HepG2 (cell line): ENCODE data around the gene RASSF7.

Source experiments
- BRCA1 ChIP-seq: sonication (generic); formaldehyde crosslinking; IDR thresholded peaks from 2 replicates; pipeline ENCODE4 v1.4.0; 2020; ENCODE audit warnings: missing genetic modification reagents
- ISL2 ChIP-seq: sonication (generic); formaldehyde crosslinking; IDR thresholded peaks from 2 replicates; pipeline ENCODE4 v1.5.0; 2020; ENCODE audit warnings: missing genetic modification reagents
- JUN ChIP-seq: sonication (generic); formaldehyde crosslinking; IDR thresholded peaks from 2 replicates; pipeline ENCODE4 v1.4.0; 2020; ENCODE audit warnings: mild to moderate bottlenecking, missing genetic modification reagents
- KLF9 ChIP-seq: IDR thresholded peaks from 2 replicates; pipeline ENCODE4 v1.6.1; 2016; ENCODE audit warnings: low read depth
- MLX ChIP-seq: IDR thresholded peaks from 2 replicates; pipeline ENCODE4 v1.6.1; 2016
- ZNF3 ChIP-seq: IDR thresholded peaks from 2 replicates; pipeline ENCODE4 v1.7.0; 2017; ENCODE audit warnings: inconsistent platforms
- TF ChIP-seq, protein P1 (sequence below): sonication (generic); formaldehyde crosslinking; IDR thresholded peaks from 2 replicates; pipeline ENCODE4 v1.5.1; 2020; ENCODE audit warnings: missing genetic modification reagents, mild to moderate bottlenecking, borderline replicate concordance

DNA sequence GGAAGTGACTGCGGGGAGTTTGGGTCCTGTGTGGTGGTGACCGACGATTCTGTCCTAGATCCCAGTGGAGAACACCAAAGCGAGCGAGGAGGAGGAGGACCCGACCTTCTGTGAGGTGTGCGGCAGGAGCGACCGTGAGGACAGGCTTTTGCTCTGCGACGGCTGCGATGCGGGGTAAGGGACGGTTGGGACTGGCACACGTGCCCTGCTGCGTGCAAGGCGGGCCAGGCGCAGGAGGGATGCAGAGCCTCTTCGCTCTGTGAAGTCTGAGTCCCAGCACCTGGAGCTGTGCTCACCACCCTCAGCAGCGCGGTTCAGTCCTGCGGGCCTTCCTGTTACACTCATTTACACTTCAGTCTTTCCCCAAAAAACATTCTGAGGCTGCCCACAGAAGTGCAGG lies 31.7 kb downstream of the RASSF7 start:
- no peak for TF ChIP-seq BRCA1 (CRISPR knock-in tag)
- TF ChIP-seq ZNF3 (CRISPR knock-in tag): no peak
- TF ChIP-seq KLF9: no peak
- TF ChIP-seq MLX (CRISPR knock-in tag): no peak
- no peak for TF ChIP-seq JUN
- TF ChIP-seq, protein P1, sequence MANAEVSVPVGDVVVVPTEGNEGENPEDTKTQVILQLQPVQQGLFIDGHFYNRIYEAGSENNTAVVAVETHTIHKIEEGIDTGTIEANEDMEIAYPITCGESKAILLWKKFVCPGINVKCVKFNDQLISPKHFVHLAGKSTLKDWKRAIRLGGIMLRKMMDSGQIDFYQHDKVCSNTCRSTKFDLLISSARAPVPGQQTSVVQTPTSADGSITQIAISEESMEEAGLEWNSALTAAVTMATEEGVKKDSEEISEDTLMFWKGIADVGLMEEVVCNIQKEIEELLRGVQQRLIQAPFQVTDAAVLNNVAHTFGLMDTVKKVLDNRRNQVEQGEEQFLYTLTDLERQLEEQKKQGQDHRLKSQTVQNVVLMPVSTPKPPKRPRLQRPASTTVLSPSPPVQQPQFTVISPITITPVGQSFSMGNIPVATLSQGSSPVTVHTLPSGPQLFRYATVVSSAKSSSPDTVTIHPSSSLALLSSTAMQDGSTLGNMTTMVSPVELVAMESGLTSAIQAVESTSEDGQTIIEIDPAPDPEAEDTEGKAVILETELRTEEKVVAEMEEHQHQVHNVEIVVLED (CRISPR knock-in tag): no peak
- TF ChIP-seq ISL2 (CRISPR knock-in tag): no peak
